GM21515 (cell line): ENCODE data around the gene PDE4B.

Experiments
- ATAC-seq: cut with Tn5 transposase; IDR thresholded peaks from one replicate; pipeline ENCODE4 v1.9.1; 2021; ENCODE audit not compliant: unreplicated experiment

PDE4B gene

GRCh38 chr1:66276218-66276617 is 483.5 kb downstream of the PDE4B start:
- ATAC-seq, result peak; percentile 83

- peak; percentile 24 for ATAC-seq
These were observed 485.7 kb downstream of the PDE4B start for GRCh38 chr1:66278260-66279021.

- no peak for ATAC-seq
These were observed 489.1 kb downstream of the PDE4B start for GRCh38 chr1:66281808-66282207.

GRCh38 chr1:66282343-66282852 is 489.7 kb downstream of the PDE4B start:
- peak; percentile 81 for ATAC-seq

GRCh38 chr1:66282891-66283621 is 490.4 kb downstream of the PDE4B start:
- ATAC-seq, result no peak

GRCh38 chr1:66283622-66284041 is 490.9 kb downstream of the PDE4B start:
- peak; percentile 58 for ATAC-seq

- no peak for ATAC-seq
These were observed 492.1 kb downstream of the PDE4B start for GRCh38 chr1:66284746-66285145.

- ATAC-seq, result no peak
These were observed 493.0 kb downstream of the PDE4B start for GRCh38 chr1:66285618-66286270.

GRCh38 chr1:66286307-66286706 is 493.6 kb downstream of the PDE4B start:
- ATAC-seq, result no peak

GRCh38 chr1:66288048-66288447 is 495.4 kb downstream of the PDE4B start:
- no peak for ATAC-seq

- no peak for ATAC-seq
These were observed 498.3 kb downstream of the PDE4B start for GRCh38 chr1:66290761-66291530.

- no peak for ATAC-seq
These were observed 498.8 kb downstream of the PDE4B start for GRCh38 chr1:66291531-66291864.

GRCh38 chr1:66292305-66292704 is 499.6 kb downstream of the PDE4B start:
- ATAC-seq, result no peak

GRCh38 chr1:66292944-66293343 is 500.2 kb downstream of the PDE4B start:
- ATAC-seq, result no peak

GRCh38 chr1:66294707-66295370 is 502.1 kb downstream of the PDE4B start:
- ATAC-seq, result no peak

- no peak for ATAC-seq
These were observed 503.1 kb downstream of the PDE4B start for GRCh38 chr1:66295803-66296202.

- ATAC-seq, result no peak
These were observed 503.7 kb downstream of the PDE4B start for GRCh38 chr1:66296370-66296769.

GRCh38 chr1:66296951-66297350 is 504.3 kb downstream of the PDE4B start:
- ATAC-seq, result no peak

- ATAC-seq, result no peak
These were observed 505.8 kb downstream of the PDE4B start for GRCh38 chr1:66298464-66298863.

- ATAC-seq, result no peak
These were observed 507.7 kb downstream of the PDE4B start for GRCh38 chr1:66300280-66300971.
